ENCODE measurements around the gene PPP2R1B. TPM values are rescaled to one million over a fixed set of nuclear protein-coding genes. Genes with fewer than 3 reads are reported as not detected.

Gene PPP2R1B
- total and polyA plus RNA-seq, 2 donors (not counting 3 experiments of a cell fraction or from before 2014, with no cell fraction given), result 18.0 to 50.8 TPM

DNA sequence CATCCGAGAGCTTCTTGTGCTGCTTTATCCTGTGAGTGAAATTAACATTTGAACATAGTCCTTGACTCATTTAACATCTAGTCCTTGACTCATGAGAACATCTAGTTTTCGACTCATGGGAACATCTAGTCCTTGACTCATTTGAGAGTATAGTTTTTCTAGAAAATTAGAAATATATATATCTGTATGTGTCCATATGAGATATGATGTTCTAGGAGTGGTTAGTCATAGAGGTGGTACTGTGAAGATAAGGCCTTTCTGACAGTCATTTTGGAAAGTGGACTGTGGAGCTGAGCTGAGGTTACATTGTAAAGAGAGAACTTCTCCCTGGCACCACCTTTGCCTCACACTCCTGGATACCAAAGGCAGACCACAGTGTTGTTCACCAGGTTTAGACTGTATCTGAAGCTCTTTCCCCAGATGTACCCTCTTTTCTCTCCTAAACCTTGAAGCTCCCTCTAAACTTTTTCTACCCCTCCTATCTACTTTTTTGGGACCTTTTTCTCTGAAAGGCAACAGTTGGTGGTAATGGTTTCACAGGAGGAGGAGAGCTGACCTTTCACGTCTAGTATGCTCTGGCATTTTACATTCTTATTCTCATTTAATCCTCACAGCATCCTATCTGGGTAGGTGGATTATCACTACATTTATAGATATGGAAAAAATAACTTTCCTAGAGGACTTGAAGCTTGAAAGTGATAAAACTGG is 67.2 kb downstream of the PPP2R1B start:
- H3K79me2 ChIP-seq (ENCODE audit: control insufficient read depth, insufficient read depth, low read length), result no peaks in the 10 kb centered on the region
- FAIRE-seq (no peak), DNase-seq (ENCODE audit: low read depth, low spot score) (no peak)
- H3K9me1 ChIP-seq (replicated peaks; ENCODE audit: control insufficient read depth, extremely low read depth, insufficient read depth, low read length), result no peaks in the 10 kb centered on the region
- H3K9ac ChIP-seq (replicated peaks; ENCODE audit: extremely low read depth, insufficient read depth, low read length), result no peak overlapping the region
- no peak overlapping the region for H3K27ac ChIP-seq (ENCODE audit: insufficient read depth, low read depth, low read length)
- no peaks in the 10 kb centered on the region for H3K9me3 ChIP-seq (replicated peaks; ENCODE audit: control insufficient read depth, insufficient read depth, low read length)
- no peaks in the 10 kb centered on the region for H3K27me3 ChIP-seq (ENCODE audit: control insufficient read depth in 2 of 2, insufficient read depth in 2 of 2, low read length in 2 of 2)
- H2AFZ ChIP-seq (ENCODE audit: low read depth, low read length), result no peak overlapping the region
- no peaks in the 10 kb centered on the region for H3K36me3 ChIP-seq (ENCODE audit: control insufficient read depth in 2 of 2, extremely low read depth in 1 of 2, insufficient read depth in 2 of 2, low read length in 2 of 2)
- TF ChIP-seq MYC (IDR thresholded peaks at IDR 0.05; ENCODE audit: low read depth, low read length) (no peak), EZH2 (IDR thresholded peaks at IDR 0.05; ENCODE audit: borderline replicate concordance, low read depth, low read length, severe bottlenecking) (no peak), GATA2 (IDR thresholded peaks at IDR 0.05; ENCODE audit: insufficient read depth, insufficient read length, low read depth, low read length) (no peak), FOS (IDR thresholded peaks at IDR 0.05; ENCODE audit: borderline replicate concordance, insufficient read depth, low read length) (no peak), POLR2AphosphoS5 (IDR thresholded peaks at IDR 0.05; ENCODE audit: insufficient read depth, low read depth, low read length) (no peak), POLR2A (IDR thresholded peaks at IDR 0.05; ENCODE audit: low read depth, low read length) (no peak), JUN (IDR thresholded peaks at IDR 0.05; ENCODE audit: borderline replicate concordance, insufficient read depth, insufficient read length, low read depth) (no peak)
- TF ChIP-seq, protein P1, sequence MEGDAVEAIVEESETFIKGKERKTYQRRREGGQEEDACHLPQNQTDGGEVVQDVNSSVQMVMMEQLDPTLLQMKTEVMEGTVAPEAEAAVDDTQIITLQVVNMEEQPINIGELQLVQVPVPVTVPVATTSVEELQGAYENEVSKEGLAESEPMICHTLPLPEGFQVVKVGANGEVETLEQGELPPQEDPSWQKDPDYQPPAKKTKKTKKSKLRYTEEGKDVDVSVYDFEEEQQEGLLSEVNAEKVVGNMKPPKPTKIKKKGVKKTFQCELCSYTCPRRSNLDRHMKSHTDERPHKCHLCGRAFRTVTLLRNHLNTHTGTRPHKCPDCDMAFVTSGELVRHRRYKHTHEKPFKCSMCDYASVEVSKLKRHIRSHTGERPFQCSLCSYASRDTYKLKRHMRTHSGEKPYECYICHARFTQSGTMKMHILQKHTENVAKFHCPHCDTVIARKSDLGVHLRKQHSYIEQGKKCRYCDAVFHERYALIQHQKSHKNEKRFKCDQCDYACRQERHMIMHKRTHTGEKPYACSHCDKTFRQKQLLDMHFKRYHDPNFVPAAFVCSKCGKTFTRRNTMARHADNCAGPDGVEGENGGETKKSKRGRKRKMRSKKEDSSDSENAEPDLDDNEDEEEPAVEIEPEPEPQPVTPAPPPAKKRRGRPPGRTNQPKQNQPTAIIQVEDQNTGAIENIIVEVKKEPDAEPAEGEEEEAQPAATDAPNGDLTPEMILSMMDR (IDR thresholded peaks at IDR 0.05; ENCODE audit: extremely low read depth in 1 of 2, insufficient read depth in 1 of 2, low read depth in 1 of 2, low read length in 2 of 2), result no peak
- TF ChIP-seq, protein P2, sequence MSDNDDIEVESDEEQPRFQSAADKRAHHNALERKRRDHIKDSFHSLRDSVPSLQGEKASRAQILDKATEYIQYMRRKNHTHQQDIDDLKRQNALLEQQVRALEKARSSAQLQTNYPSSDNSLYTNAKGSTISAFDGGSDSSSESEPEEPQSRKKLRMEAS (IDR thresholded peaks at IDR 0.05; ENCODE audit: insufficient read depth, insufficient read length), result no peak
- H4K20me1 ChIP-seq (replicated peaks; ENCODE audit: control insufficient read depth, extremely low read depth, insufficient read depth, low read length), result no peaks in the 10 kb centered on the region
- CTCF ChIA-PET, result interaction anchor here (1.0 to 1.4 kb wide), 4 partner anchors 9 to 94 kb away, joined by 3 to 4 read pairs (median 3); no protein-coding TSS in a partner anchor
- BruUV-seq (replicated peaks), result no TSS peak
- no peaks in the 10 kb centered on the region for H3K4me1 ChIP-seq (ENCODE audit: control insufficient read depth, extremely low read depth, insufficient read depth, low read length)
- H3K4me3 ChIP-seq (replicated peaks in 1 of 3; ENCODE audit: insufficient read depth in 1 of 3, low read depth in 1 of 3, low read length in 3 of 3), result no peak overlapping the region
- POLR2A ChIA-PET, result no interaction called here
- dilution Hi-C loops (cut with MboI; ENCODE audit: extremely low pct_ligation_motif_present, low sequenced_read_pairs), result no loop called here
- H3K4me2 ChIP-seq (ENCODE audit: insufficient read depth, low read length), result no peak overlapping the region
- intact Hi-C loops (cut with micrococcal nuclease), result no loop called here
